ENCODE data around the gene DNPH1. TPM values are rescaled to one million over a fixed set of nuclear protein-coding genes. Genes with fewer than 3 reads are reported as not detected.

Gene DNPH1
- total and polyA plus RNA-seq, 9 of the 15 experiments (the other 6 are each of a cell fraction or from before 2014, with no cell fraction given), result 7.3 to 300 (median 68.7) TPM

DNA sequence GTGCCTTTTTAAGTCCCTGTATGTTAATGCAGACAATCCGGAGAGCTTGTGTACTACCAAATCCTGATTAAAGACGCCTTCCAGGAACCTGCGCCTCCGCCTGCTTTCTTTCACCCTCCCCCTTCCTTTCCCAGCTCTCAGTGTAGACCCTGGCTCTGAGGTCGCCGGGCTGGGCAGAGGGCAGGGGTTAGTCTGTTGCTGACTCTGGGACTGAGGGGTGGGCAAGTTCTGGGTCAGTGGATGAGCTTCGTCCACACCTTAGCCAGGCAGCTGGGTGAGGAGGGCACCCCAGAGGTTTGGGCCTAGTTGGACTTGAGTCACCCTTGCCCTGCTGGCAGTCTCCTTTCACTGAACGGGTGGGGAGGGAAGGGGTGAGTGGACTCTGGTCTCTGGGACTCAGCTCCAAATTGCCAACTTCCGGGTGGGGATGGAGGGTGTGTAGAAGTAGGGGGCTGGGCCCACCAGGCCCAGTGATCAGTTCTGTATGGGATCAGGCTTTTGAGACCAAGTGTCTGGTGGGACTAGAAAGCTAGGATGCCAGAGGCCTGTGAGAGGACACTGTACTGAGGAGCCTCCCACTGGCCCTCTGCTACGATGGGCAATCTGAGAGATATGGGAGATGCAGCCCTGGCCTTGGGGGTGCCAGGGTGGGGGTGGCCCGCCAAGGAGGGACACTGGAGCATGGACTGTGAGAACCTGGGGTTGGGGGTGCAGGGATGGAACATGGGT, 47.5 kb upstream of the DNPH1 start:
- Histone ChIP-seq H3K27me3 (ENCODE audit: control insufficient read depth in 2 of 2, insufficient read depth in 2 of 2, low read length in 2 of 2) (peaks cover 40 to 78% of the 10 kb centered on the region in 2 experiments), H3K9me1 (ENCODE audit: control insufficient read depth, insufficient read depth, low read length) (no peaks in the 10 kb centered on the region), H3K4me3 (no peak overlapping the region), H3K36me3 (ENCODE audit: control insufficient read depth, insufficient read depth, low read length) (no peaks in the 10 kb centered on the region), H3K9me3 (replicated peaks; ENCODE audit: control insufficient read depth, insufficient read depth, low read depth, low read length) (no peaks in the 10 kb centered on the region), H3K9ac (ENCODE audit: insufficient read depth in 1 of 2, low read depth in 2 of 2, low read length in 2 of 2) (peak overlapping the region in 1 of 2 experiments; percentile 54; a peak in 2 of 4 replicates), H3K4me2 (ENCODE audit: insufficient read depth, low read length) (no peak overlapping the region), H3K79me2 (ENCODE audit: control insufficient read depth, insufficient read depth, low read length) (no peaks in the 10 kb centered on the region), H2AFZ (ENCODE audit: low read depth, low read length) (no peak overlapping the region), H3K27ac (ENCODE audit: extremely low read depth, low read depth, low read length) (no peak overlapping the region), H4K20me1 (replicated peaks; ENCODE audit: control insufficient read depth, insufficient read depth, low read length) (no peaks in the 10 kb centered on the region), H3K4me1 (replicated peaks in 1 of 2; ENCODE audit: control insufficient read depth in 2 of 2, insufficient read depth in 2 of 2, low read length in 2 of 2) (peaks cover 0 to 25% of the 10 kb centered on the region in 2 experiments; a peak in 2 of 5 replicates)
- FAIRE-seq (no peak), ATAC-seq (no peak), DNase-seq (ENCODE audit: extremely low read depth in 1 of 4, low spot score in 3 of 4) (no peak)
- in situ Hi-C loops (cut with MboI), result no loop called here
- CTCF ChIA-PET (ENCODE audit: low intra/inter-chr PET ratio), result no interaction called here
- POLR2A ChIA-PET, result interaction anchor here (0.6 to 1.2 kb wide), 3 partner anchors 20 to 294 kb away, joined by 3 read pairs; no protein-coding TSS in a partner anchor
- intact Hi-C loops (cut with micrococcal nuclease), result no loop called here
- no TSS peak for BruUV-seq (replicated peaks)
- 12% methylated on average over 11 of the region's 11 CpGs for WGBS (ENCODE audit: insufficient coverage, low coverage, missing lambda C conversion rate)
- TF ChIP-seq PURB (CRISPR knock-in tag; IDR thresholded peaks at IDR 0.05; ENCODE audit: low read depth) (no peak), ELK3 (CRISPR knock-in tag; IDR thresholded peaks at IDR 0.05) (no peak), CHD1 (IDR thresholded peaks at IDR 0.05; ENCODE audit: low read length) (no peak), PREB (CRISPR knock-in tag; IDR thresholded peaks at IDR 0.05) (no peak), ERF (CRISPR knock-in tag; IDR thresholded peaks at IDR 0.05) (no peak), HNRNPK (IDR thresholded peaks at IDR 0.05; ENCODE audit: low read depth, low read length, poor library complexity, severe bottlenecking) (no peak), SMARCC2 (IDR thresholded peaks at IDR 0.05; ENCODE audit: low read depth) (no peak), COPS2 (conservative IDR thresholded peaks at IDR 0.05) (no peak), MYBL2 (IDR thresholded peaks at IDR 0.05; ENCODE audit: low read depth) (no peak), MYBL2 (CRISPR knock-in tag; IDR thresholded peaks at IDR 0.05; ENCODE audit: borderline replicate concordance) (no peak), HDAC2 (IDR thresholded peaks at IDR 0.05) (no peak), ZNF584 (CRISPR knock-in tag; IDR thresholded peaks at IDR 0.05; ENCODE audit: low read depth) (no peak), ZNF551 (CRISPR knock-in tag; IDR thresholded peaks at IDR 0.05) (no peak), ELF4 (CRISPR knock-in tag; IDR thresholded peaks at IDR 0.05) (no peak), SAP30 (IDR thresholded peaks at IDR 0.05; ENCODE audit: borderline replicate concordance, insufficient read depth, low read depth, low read length, poor library complexity, severe bottlenecking) (no peak), ETV1 (tag; conservative IDR thresholded peaks at IDR 0.05; ENCODE audit: low read depth) (no peak), ZNF24 (IDR thresholded peaks at IDR 0.05) (no peak)
- TF ChIP-seq, protein P1, sequence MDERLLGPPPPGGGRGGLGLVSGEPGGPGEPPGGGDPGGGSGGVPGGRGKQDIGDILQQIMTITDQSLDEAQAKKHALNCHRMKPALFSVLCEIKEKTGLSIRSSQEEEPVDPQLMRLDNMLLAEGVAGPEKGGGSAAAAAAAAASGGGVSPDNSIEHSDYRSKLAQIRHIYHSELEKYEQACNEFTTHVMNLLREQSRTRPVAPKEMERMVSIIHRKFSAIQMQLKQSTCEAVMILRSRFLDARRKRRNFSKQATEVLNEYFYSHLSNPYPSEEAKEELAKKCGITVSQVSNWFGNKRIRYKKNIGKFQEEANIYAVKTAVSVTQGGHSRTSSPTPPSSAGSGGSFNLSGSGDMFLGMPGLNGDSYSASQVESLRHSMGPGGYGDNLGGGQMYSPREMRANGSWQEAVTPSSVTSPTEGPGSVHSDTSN (CRISPR knock-in tag; IDR thresholded peaks at IDR 0.05; ENCODE audit: low read depth), result no peak
- TF ChIP-seq, protein P1 (tag; conservative IDR thresholded peaks at IDR 0.05; ENCODE audit: low read depth), result no peak
